GM21390 (cell line): ENCODE results near the gene PARVB.

ENCODE experiments used
- ATAC-seq: cut with Tn5 transposase; IDR thresholded peaks from one replicate; pipeline ENCODE4 v1.9.1; 2021; ENCODE audit not compliant: unreplicated experiment

Gene PARVB

DNA sequence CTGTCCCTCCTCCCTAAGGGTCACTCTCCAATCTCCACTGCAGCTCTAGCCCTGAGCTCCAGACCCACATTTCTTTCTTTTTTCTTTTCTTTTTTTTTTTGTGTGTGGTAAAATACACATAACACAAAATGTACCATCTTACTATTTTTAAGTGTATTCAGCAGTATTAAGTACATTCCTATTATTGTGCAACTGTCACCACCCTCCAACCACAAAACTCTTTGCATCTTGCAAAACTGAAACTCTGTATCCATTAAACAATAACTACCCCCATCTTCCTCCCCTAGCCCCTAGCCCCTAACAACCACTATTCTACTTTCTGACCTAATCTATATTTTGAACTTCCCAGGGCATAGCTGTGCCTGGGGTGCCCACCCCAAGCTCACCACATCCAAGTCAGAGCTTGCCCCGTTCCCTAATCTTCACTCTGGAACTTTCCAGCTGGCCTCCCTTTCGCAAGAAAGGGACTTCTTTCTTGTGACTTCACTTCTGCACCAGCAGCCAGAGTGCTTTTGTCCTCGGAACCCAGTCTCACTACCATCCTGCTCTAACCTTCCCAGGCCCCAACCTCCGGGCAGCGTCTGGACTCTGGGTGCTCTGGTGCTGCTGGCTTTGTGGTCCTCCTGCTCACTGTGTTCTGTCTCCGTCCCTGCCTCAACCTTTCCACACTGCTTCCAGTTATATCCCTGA is 187.3 kb downstream of the PARVB start:
- ATAC-seq: no peak

DNA sequence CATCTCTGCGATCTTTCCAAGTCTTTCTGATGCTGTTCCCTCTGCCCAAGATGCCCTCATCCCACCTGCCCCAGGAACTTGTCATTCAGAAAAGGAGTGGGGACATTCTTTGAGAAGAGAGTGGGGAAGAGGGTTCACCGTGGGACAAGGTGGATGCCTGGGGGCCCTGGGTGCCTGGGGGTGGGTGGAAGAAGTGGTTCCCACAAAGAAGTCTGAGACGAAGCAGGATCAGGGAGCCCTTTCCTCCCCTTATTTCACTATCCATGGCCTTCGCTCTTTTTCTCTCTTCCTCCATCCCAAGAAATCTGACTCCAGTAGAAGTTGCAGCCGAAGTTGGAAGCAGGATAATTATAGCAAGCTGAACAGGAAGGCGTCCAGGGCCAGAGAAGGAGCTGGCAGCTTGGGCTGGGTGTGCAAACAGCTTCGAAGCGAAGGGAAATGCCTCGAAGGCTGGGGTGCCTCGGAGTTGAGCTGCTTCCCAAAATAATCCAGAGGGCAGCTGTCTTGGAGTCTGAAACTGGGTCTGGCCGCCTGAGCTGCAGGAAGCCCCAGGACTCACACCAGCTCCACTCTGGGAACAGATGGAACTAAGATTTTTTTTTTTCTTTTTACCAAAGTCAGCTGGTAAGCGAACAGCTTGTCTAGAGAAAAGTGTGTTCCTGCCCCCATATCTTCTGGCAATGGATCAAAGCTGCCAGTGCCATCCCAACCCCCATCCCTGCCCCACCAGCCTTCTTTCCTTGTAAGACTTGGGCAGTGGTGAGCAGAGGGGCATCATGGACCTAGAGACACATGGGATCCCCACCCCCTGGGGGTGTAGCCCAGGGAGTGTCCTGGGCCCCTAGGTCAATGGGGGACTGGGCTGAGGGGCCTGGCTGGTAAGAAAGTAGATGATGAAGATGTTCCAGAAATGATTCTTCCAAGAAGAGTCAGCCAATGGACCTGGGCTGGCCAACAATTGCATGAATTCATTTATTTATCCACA is 188.1 kb downstream of the PARVB start:
- no peak for ATAC-seq

DNA sequence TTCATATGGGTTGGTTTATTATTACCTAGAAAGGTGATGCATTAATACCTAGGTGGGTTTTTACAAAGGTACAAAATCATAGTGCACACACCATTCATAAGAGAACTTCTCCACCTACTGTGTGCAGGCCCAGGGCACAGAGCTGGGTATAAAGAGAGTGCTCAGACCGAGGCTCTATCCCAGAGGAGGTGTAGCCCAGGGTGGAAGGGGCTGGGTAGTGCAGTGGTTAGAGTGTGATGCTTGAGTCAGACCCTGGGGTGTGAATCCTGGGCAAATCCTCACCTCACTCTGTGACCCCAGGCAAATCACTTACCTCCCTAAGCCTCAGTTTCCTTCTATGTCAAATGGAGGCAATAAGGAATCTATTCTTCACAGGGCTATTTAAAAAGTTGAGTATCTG is 188.8 kb downstream of the PARVB start:
- ATAC-seq: no peak

DNA sequence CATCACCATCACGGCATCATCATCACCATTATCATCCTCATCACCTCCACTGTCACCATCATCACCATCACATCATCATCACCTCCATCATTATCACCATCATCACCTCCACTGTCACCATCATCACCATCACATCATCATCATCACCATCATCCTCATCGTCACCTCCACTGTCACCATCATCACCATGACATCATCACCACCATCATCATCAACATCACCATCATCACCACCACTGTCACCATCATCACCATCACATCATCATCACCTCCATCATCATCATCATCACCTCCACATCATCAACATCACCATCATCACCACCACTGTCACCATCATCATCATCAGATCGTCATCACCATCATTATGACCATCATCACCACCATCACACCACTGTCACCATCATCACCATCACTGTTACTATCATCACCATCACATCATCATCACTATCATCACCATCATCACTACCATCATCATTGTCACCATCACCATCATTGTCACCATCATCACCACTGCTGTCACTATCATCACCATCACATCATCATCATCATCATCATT is 189.5 kb downstream of the PARVB start:
- no peak for ATAC-seq

DNA sequence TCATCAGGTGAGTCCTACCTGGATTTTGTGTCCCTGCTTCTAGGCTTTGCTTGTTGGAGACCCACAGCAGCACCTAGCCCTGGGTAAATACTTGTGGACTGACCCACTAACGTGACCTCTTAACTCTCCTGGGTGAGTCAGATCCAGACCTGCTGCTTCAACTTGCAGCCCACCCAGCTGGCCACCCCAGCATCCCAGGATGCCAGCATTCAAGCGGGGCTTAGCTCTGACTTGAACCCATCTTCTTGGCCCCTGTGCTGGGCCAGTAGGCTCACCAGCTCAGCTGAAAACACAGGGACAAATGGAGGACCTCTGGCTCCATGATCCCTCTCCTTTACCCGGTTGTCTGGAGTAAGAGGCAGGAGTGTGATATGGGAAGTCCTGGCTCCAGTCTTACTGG is 190.1 kb downstream of the PARVB start:
- ATAC-seq: no peak

DNA sequence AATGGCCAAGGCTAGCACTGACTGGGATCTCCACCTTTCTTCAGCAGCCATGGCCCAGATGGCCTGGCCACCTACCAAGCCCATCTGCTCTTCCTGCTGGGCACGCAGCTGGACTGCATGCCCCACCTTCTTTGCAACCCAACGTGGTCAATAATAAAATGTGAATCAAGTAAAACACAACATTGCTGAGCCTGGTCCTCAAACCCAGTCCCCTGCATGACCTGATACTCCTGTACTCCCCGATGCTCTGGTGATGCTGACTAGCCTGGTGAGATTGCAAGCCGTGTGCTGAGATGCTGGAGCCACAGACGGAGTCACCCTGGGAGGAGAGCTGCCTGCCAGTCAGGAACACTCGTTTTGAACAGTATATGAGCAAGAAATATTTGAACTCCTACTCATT is 190.7 kb downstream of the PARVB start:
- no peak for ATAC-seq

DNA sequence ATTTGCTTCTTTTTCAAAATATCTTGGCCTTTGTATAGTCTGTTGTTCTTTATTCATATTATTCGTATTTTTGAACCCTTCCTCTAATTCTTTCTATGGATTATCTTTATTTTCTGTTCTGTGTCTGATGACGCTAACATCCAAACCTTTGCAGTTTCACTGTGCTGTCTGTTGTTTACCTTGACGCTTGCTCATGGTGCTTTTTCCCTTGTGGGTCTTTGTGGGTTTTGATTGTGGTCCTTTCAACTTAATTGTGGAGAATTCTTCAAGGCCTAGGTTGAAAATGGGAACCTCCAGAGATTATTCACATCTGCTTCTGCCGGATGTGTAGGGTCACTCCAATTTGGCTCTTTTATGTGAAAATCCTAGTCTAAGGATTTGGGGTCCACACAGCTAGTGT is 191.2 kb downstream of the PARVB start:
- no peak for ATAC-seq

DNA sequence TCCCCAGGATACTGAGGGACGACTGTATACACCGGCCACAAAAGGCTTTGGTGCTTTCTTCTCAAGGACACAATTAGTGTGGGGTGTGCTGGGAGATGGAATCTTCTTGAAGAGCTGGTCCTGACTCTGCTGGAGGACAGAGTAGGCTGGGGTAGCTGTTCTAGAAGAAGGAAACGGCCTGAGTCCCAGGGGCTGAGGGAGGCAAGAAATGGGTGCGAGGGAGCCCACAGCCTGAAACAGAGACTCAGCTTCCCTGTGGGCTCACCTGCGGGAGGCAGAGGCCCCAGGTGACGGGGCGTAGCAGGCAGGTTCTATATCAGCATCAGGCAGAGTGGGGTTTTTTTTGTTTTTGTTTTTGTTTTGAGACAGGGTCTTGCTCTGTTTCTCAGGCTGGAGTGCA is 193.2 kb downstream of the PARVB start:
- no peak for ATAC-seq

DNA sequence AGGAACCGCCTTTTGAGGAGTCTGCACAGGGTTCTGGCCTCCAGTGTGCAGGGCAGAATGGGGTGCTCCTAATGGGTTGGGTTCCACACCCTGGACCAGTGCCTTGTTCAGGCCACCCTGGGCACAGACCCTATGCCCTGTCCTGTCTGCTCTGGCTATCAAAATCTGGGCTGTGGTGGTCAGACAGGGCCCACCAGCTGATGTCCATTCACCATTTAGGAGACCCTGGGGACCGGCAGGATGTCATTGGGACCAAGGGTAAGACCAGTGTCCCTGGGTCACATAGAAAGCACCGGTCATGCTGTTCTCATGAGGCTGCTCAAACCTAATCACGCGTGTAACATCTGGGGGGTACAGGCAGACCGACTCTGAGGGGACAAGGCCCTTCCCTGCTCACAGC is 194.0 kb downstream of the PARVB start:
- no peak for ATAC-seq

DNA sequence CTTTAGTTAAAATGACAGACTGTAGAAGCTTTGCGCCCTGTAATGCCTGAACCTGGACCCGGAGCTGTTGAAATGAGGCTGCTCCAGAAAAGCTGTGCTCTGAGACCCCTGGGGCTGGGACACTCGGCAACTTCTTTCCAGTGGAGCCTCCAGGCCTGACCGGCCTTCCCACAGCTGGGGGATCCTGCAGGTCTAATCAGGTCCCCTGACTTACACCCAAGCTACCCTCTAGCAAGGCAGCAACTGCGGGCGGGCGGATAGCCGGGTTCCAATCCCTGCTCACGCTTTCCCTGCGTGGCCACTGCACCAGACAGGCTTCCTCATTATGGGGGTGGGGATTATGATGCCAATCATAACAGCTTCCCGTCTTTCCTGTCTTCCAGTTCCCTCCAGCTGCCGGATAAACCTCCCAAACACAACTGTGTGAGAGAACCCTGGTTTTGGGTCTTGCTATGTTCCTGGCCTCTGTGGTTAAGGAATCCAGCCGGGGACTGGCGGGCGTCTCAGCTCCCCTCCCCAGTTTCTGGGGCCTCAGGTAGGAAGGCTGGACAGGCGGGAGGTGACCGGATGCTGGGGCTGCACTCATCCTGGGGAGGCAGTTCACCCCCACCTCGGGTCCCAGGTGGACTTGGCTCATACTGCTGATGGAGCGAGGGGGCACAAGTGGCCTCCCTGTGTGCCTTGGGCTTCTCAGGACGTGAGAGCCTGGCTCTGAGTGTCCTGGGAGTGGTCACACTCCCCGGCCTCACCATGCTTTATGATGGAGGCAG is 195.2 kb downstream of the PARVB start:
- no peak for ATAC-seq

DNA sequence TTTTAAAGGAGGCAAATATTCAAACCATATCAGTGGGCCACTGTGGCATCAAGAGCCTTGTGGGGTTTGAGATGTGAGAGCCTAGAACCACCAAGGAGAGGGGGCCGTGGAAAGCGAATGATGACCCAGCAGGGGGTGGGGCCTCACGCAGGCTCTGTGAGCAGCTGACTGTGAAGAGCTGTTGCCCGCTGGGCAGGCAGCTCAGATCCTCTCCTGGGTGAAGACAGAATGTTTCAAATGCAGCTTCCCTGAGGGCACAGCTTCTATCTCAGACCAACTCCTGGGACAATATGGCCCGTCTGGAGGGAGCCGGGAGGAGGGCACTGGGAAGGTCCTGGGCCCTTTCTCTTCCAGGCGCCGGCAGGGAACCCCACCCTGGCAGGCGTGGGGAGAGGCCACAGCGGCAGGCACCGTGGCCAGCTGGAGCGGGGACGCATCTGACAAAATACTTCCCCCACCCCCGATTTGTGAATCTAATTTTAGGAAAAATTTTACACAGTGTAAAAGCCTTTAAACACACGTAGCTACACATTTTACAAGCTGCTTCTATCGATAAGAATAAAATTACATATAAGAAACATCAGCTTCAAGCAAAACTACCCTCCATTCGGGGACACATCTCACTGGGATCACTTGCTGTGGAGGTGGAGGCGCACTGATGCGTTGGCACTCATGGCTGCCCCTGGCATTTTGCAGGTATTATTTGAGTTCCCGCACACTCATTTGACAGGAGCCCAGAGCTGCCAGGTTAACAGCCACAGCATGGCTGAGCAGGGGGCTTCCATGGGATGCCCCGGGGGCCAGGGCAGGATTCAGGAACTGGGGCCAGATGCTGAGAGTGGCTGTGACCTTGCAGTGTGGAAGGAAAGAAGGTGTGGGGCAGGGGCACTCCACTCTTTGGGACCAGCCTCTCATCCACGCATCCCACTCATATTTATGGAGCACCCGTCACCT is 196.9 kb downstream of the PARVB start:
- no peak for ATAC-seq

DNA sequence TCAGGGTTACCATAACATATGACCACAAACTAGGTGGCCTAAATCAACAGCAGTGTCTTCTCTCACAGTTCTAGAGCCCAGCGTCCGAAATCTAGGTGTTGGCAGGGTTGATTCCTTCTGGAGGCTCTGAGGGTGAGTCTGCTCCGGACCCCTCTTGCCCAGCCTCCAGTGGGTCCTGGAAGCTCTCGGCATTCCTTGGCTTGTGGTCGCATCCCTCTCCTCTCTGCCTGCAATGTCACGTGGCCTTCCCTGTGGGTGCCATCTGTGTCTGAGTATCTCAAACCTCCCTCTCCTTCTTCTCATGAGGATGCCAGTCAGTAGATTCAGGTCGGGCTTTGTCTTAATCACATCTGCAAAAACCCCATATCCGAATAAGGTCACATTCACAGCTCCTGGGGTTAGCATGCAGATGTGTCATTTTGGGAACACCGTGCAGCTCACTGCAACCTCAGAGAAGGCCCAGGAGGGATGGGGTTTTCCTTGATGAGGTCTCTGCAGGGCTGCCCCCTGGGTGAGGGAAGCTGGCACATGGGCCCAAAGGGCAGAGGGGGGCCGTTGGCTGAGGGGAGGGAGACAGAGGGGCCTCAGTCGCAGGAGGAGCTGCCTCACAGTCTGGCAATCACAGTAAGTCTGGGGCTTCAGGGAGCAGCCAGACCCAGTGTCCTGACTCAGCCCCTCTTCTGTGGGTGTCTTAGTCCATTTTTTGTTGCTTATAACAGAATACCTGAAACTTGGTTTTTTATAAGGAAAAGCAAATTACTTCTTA is 197.8 kb downstream of the PARVB start:
- ATAC-seq: no peak
